Peyer's patch (tissue), 4 donors: ENCODE data around the gene TAF3. TPM values are rescaled to one million over a fixed set of nuclear protein-coding genes. Genes with fewer than 3 reads are reported as not detected.

Source experiments
- DNase-seq, 3 donors: peaks; one replicate each; pipeline ENCODE4 v3.0.0-alpha.2; 2017 to 2019
- H3K27ac ChIP-seq, 4 donors: fragments of 200-600 bp; sonication (generic); one replicate each; pipeline ENCODE4 v1.5.1; 2016 to 2019
- H3K27me3 ChIP-seq, 2 donors: fragments of 200-600 bp; sonication (generic); one replicate each; pipeline ENCODE4 v1.5.1; 2019
- H3K36me3 ChIP-seq, 3 donors: fragments of 200-600 bp; sonication (generic); one replicate each; pipeline ENCODE4 v1.5.1; 2016 to 2019
- H3K4me1 ChIP-seq, 4 donors: fragments of 200-600 bp; sonication (generic); one replicate each; pipeline ENCODE4 v1.5.1; 2016 to 2019
- H3K4me3 ChIP-seq, 4 donors: fragments of 200-600 bp; sonication (generic); 1 replicate in 3 of 4; 2 replicates in 1 of 4; pipeline ENCODE4 v1.5.1; 2016 to 2019; ENCODE audit warnings: mild to moderate bottlenecking in 1 of 4
- H3K9me3 ChIP-seq, 4 donors: fragments of 200-600 bp; sonication (generic); one replicate each; pipeline ENCODE4 v1.5.1; 2016 to 2019; ENCODE audit warnings: mild to moderate bottlenecking in 1 of 4
- POLR2A ChIP-seq, 2 donors: fragments of 450-650 bp; IDR thresholded peaks; one replicate each; pipeline ENCODE4 v1.5.1; 2017; ENCODE audit warnings: antibody characterized with exemption in 2 of 2, mild to moderate bottlenecking in 2 of 2, moderate library complexity in 2 of 2
- total RNA-seq, 4 donors: library from RNA; depleted of rRNA; stranded (reverse); fragments of >200 nt; gene quantifications; one replicate each; pipeline ENCODE4 v1.1.0, GENCODE V29; 2016
- TF ChIP-seq, protein P1 (sequence below), 6 experiments: fragments of 450-650 bp in 4 of 6; fragments of 200-600 bp in 2 of 6; sonication (generic) in 1 of 6; IDR thresholded peaks; one replicate each; pipeline ENCODE4 v1.5.1; 2017 to 2019; ENCODE audit warnings: antibody characterized with exemption in 6 of 6, mild to moderate bottlenecking in 3 of 6, moderate library complexity in 1 of 6

The TAF3 gene
- total RNA-seq, 4 donors from 2014 or later = 5.1 to 22.3 (median 7.1) TPM

GRCh38 chr10:7895699-7896090, 77.4 kb downstream of the TAF3 start:
- no peaks in the 10 kb centered on the region for H3K27me3 ChIP-seq
- H3K36me3 ChIP-seq = no peaks in the 10 kb centered on the region
- DNase-seq = no peak
- TF ChIP-seq, protein P1, sequence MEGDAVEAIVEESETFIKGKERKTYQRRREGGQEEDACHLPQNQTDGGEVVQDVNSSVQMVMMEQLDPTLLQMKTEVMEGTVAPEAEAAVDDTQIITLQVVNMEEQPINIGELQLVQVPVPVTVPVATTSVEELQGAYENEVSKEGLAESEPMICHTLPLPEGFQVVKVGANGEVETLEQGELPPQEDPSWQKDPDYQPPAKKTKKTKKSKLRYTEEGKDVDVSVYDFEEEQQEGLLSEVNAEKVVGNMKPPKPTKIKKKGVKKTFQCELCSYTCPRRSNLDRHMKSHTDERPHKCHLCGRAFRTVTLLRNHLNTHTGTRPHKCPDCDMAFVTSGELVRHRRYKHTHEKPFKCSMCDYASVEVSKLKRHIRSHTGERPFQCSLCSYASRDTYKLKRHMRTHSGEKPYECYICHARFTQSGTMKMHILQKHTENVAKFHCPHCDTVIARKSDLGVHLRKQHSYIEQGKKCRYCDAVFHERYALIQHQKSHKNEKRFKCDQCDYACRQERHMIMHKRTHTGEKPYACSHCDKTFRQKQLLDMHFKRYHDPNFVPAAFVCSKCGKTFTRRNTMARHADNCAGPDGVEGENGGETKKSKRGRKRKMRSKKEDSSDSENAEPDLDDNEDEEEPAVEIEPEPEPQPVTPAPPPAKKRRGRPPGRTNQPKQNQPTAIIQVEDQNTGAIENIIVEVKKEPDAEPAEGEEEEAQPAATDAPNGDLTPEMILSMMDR (IDR thresholded peaks at IDR 0.05) = no peak
- no peak for TF ChIP-seq POLR2A (IDR thresholded peaks at IDR 0.05)
- H3K4me1 ChIP-seq = no peaks in the 10 kb centered on the region
- no peak overlapping the region for H3K27ac ChIP-seq
- no peaks in the 10 kb centered on the region for H3K9me3 ChIP-seq
- H3K4me3 ChIP-seq = no peak overlapping the region

- Histone ChIP-seq H3K36me3 (no peaks in the 10 kb centered on the region), H3K4me3 (no peak overlapping the region), H3K27me3 (no peaks in the 10 kb centered on the region), H3K27ac (no peak overlapping the region), H3K9me3 (no peaks in the 10 kb centered on the region), H3K4me1 (no peaks in the 10 kb centered on the region)
- DNase-seq = no peak
- TF ChIP-seq, protein P1 (IDR thresholded peaks at IDR 0.05) = no peak
- no peak for TF ChIP-seq POLR2A (IDR thresholded peaks at IDR 0.05)
These were observed 78.0 kb downstream of the TAF3 start for GRCh38 chr10:7896297-7896696.

DNA sequence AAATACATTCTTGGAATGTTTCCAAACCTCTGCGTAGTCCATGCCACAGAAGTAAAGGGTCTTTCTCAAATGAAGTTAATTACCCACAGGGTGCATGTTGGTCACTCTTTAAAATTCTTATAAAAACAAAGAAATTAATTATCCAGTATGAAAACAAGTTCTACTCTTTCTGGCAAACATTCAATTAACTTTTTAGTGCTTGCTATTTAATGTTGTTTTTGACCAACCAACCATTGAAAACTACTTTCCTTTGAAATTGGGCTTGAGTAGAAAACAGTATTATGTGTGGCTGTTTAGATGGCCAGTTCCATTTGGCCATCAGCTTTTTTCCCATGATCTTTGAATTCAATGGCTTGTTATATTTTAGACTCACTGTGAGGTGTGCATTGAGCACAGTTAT, 83.0 kb downstream of the TAF3 start:
- no peak overlapping the region for H3K27ac ChIP-seq
- TF ChIP-seq, protein P1 (IDR thresholded peaks at IDR 0.05) = no peak
- TF ChIP-seq POLR2A (IDR thresholded peaks at IDR 0.05) = no peak
- no peak overlapping the region for H3K4me3 ChIP-seq
- DNase-seq = no peak
- no peaks in the 10 kb centered on the region for H3K9me3 ChIP-seq
- H3K36me3 ChIP-seq = no peaks in the 10 kb centered on the region
- no peaks in the 10 kb centered on the region for H3K27me3 ChIP-seq
- H3K4me1 ChIP-seq = no peaks in the 10 kb centered on the region

- no peaks in the 10 kb centered on the region for H3K9me3 ChIP-seq
- no peaks in the 10 kb centered on the region for H3K27me3 ChIP-seq
- H3K36me3 ChIP-seq = no peaks in the 10 kb centered on the region
- H3K4me1 ChIP-seq = no peaks in the 10 kb centered on the region
- TF ChIP-seq POLR2A (IDR thresholded peaks at IDR 0.05) = no peak
- TF ChIP-seq, protein P1 (IDR thresholded peaks at IDR 0.05) = no peak
- DNase-seq = no peak
- no peak overlapping the region for H3K27ac ChIP-seq
- H3K4me3 ChIP-seq = no peak overlapping the region
These were observed 84.1 kb downstream of the TAF3 start for GRCh38 chr10:7902413-7902812.

- no peak for DNase-seq
- no peak overlapping the region for H3K27ac ChIP-seq
- no peaks in the 10 kb centered on the region for H3K36me3 ChIP-seq
- no peaks in the 10 kb centered on the region for H3K4me1 ChIP-seq
- no peak overlapping the region for H3K4me3 ChIP-seq
- H3K27me3 ChIP-seq = no peaks in the 10 kb centered on the region
- H3K9me3 ChIP-seq = no peaks in the 10 kb centered on the region
- TF ChIP-seq, protein P1 (IDR thresholded peaks at IDR 0.05) = no peak
- no peak for TF ChIP-seq POLR2A (IDR thresholded peaks at IDR 0.05)
These were observed 85.5 kb downstream of the TAF3 start for GRCh38 chr10:7903851-7904250.

GRCh38 chr10:7906128-7906527, 87.8 kb downstream of the TAF3 start:
- Histone ChIP-seq H3K36me3 (no peaks in the 10 kb centered on the region), H3K27me3 (no peaks in the 10 kb centered on the region), H3K4me1 (no peaks in the 10 kb centered on the region), H3K9me3 (no peaks in the 10 kb centered on the region), H3K4me3 (no peak overlapping the region), H3K27ac (no peak overlapping the region)
- TF ChIP-seq POLR2A (IDR thresholded peaks at IDR 0.05) = no peak
- TF ChIP-seq, protein P1 (IDR thresholded peaks at IDR 0.05) = no peak
- DNase-seq = no peak
